Heart right ventricle (tissue), 16 donors: ENCODE results near the gene RBM20. TPM values are rescaled to one million over a fixed set of nuclear protein-coding genes. Genes with fewer than 3 reads are reported as not detected.
A peak's percentile ranks its signal among the peaks of the same experiment; 100 is the strongest.

ENCODE experiments used
- ATAC-seq, 8 donors: fragments of 200-7000 bp; cut with Tn5 transposase; one replicate each; pipeline ENCODE4 v1.9.1; 2020; ENCODE audit warnings: mild to moderate bottlenecking in 8 of 8, moderate library complexity in 8 of 8, moderate number of reproducible peaks in 1 of 8
- DNase-seq, 2 donors: peaks; one replicate each; pipeline ENCODE4 v3.0.0-alpha.2; 2020
- H3K27ac ChIP-seq, 10 donors: fragments of 200-600 bp; sonication (generic) in 2 of 10; one replicate each; pipeline versions ENCODE4 v1.5.0 to v1.8.0; 2020 to 2022; ENCODE audit warnings: mild to moderate bottlenecking in 3 of 10
- H3K27me3 ChIP-seq, 7 donors: fragments of 200-600 bp; one replicate each; pipeline ENCODE4 v1.8.0; 2021 to 2022; ENCODE audit warnings: mild to moderate bottlenecking in 2 of 7
- H3K36me3 ChIP-seq, 9 donors: fragments of 200-600 bp; sonication (generic) in 1 of 9; one replicate each; pipeline versions ENCODE4 v1.5.0 to v1.8.0; 2020 to 2022; ENCODE audit warnings: mild to moderate bottlenecking in 2 of 9
- H3K4me1 ChIP-seq, 9 donors: fragments of 200-600 bp; sonication (generic) in 1 of 9; one replicate each; pipeline versions ENCODE4 v1.5.0 to v1.8.0; 2020 to 2022; ENCODE audit warnings: mild to moderate bottlenecking in 4 of 9
- H3K4me3 ChIP-seq, 10 donors: fragments of 200-600 bp; sonication (generic) in 2 of 10; one replicate each; pipeline versions ENCODE4 v1.5.0 to v1.8.0; 2020 to 2022; ENCODE audit warnings: mild to moderate bottlenecking in 7 of 10, moderate library complexity in 2 of 10
- H3K9me3 ChIP-seq, 11 donors: fragments of 200-600 bp in 10 of 11; sonication (generic) in 2 of 11; one replicate each; pipeline versions ENCODE4 v1.5.0 to v1.8.0; 2013 to 2022; ENCODE audit warnings: mild to moderate bottlenecking in 2 of 11, control low read depth in 1 of 11, moderate library complexity in 1 of 11
- CTCF ChIP-seq, 9 donors: fragments of 200-600 bp; sonication (generic) in 2 of 9; IDR thresholded peaks; one replicate each; pipeline versions ENCODE4 v1.5.0 to v1.8.0; 2021 to 2022; ENCODE audit warnings: antibody characterized with exemption in 9 of 9, mild to moderate bottlenecking in 5 of 9, moderate library complexity in 1 of 9
- WGBS, 2 donors: extraction: QIAGEN DNeasy Blood & Tissue Kit; methylation state at CpG; one replicate each; pipeline ENCODE4 v1.1.7; 2013; ENCODE audit warnings: inconsistent platforms in 1 of 2; 5-methylcytosine and 5-hydroxymethylcytosine counted together
- intact Hi-C, 10 donors: fragments of 100-400 bp; cut with DNase I; formaldehyde crosslinking; loops; one replicate each; pipeline versions ENCODE4 v1.11.1 to v1.14.2; 2022
- polyA plus RNA-seq, 2 donors: library from polyadenylated mRNA; stranded (reverse); fragments of 200-250 nt; gene quantifications; one replicate each; pipeline ENCODE4 v1.2.3, GENCODE V29; 2013
- total RNA-seq, 10 donors: library from RNA; stranded (reverse); fragmentation: NEBNext Ultra II Directional in 3 of 10; extraction: Animal tissue kit (Norgen Biotek cat#: 25700) in 3 of 10; gene quantifications; one replicate each; pipeline versions ENCODE4 v1.2.1 to v1.2.4, GENCODE V29; 2021 to 2023
- donor health status: Arrhythmogenic right ventricular cardiomyopathy.
- donor health status: ischemic (EF 13 %, LVEDD 7.1; RV severe dilation, severe dysfunction).
- donor health status: healthy with polysubstance abuse.
- donor health status: DM: no; HTN: yes; CAD: no.
- donor health status: DM: no; HTN: no; CAD: no.
- donor health status: ischemic (EF 25% LVEDD 6.9; RV normal size, moderate dysfunction).
- donor health status: ischemic (EF 25% LVEDD 5.7; RV mildly dilated, moderate dysfunction).
- donor health status: healthy.
- donor health status: DM: yes; HTN: yes; CAD: no.
- donor health status: Ischemic cardiomyopathy.
- donor health status: ischemic (EF 35%, LVEDD 5.7; RV mildly dilated, moderate dysfunction).
- donor health status: nonischemic (EF 11% LVEDD 7.7; RV severe dilation, severe dysfunction).
- donor health status: DM: yes; HTN: yes; CAD: no.
- donor health status: PGD.
- donor health status: ischemic (EF 29% LVEDD 5.4; RV normal size, mild dysfunction).
- donor health status: nonischemic (EF 23%, LVEDD 6.1; RV moderate dilation, normal function).

The RBM20 gene
- total and polyA plus RNA-seq, 12 donors, result 10.1 to 186 (median 134) TPM

DNA sequence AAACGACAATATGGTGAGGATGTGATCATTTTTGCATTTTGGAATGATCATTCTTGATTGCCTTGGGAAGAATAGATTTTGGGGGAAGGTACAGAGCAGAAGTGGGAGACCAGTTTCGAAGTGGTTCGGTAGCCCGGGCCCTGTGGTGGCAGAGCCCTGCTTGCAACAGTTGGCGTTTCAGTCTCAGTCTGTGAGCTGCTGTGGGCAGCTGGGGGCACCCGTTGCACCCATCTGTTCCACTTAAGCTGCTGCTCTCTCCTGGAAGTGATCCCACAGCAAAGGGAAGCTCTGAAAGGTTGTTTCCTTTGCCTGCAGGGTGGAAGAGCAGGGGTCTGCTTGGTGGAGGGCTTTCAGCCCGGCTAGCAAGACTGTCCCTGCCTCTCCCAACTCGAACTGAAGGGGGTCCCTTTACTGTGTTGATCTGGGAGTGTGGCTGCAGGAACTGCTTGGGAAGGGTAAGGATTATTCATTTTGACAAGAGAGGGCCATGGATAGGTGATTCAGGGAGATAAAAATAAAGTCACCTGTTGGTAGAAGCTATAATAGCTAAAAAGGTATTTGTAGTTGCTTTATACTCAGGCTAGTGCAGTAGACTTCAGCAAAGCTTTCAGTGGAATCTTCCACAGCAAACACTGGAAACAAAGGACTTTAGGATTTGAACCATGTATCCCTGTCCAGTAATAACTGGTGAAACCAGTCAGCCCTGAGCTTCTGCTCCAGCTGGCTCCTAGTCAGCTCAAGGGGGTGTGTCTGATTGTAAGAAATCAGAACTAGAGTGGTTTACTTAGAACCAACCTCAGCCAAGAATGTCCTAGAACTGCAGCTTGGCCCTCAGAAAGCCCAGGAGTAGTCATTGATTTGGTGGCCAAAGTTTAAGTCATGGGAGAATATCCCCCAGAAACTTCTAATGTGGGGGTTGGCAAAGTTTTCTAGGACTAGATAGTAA lies 174.4 kb downstream of the RBM20 start:
- ATAC-seq, result no peak
- Histone ChIP-seq H3K27ac (peak overlapping the region; percentile 4 to 90 (median 72)), H3K9me3 (no peaks in the 10 kb centered on the region), H3K4me1 (peaks cover 43 to 98% (median 79%) of the 10 kb centered on the region in 9 donors), H3K36me3 (peaks cover 0 to 23% (median 0%) of the 10 kb centered on the region in 9 donors), H3K27me3 (no peaks in the 10 kb centered on the region), H3K4me3 (no peak overlapping the region)
- no peak for TF ChIP-seq CTCF (IDR thresholded peaks at IDR 0.05)
- intact Hi-C loops, result no loop called here
- WGBS, 2 donors, result 69 to 75% methylated on average over 8 of the region's 8 CpGs
- no peak for DNase-seq

- DNase-seq, result peak; percentile 52 to 78
- Histone ChIP-seq H3K36me3 (peaks cover 0 to 21% (median 0%) of the 10 kb centered on the region in 9 donors), H3K27ac (peak overlapping the region; percentile 40 to 90 (median 80)), H3K4me3 (no peak overlapping the region), H3K4me1 (peaks cover 36 to 95% (median 78%) of the 10 kb centered on the region in 9 donors), H3K9me3 (no peaks in the 10 kb centered on the region), H3K27me3 (no peaks in the 10 kb centered on the region)
- intact Hi-C loops, result loop anchor here in 4 of 10 donors (5.0 to 10.0 kb wide), 2 partner anchors 52 to 54 kb away; partner anchors contain the start of gene PDCD4 (in 4 of the 4)
- no peak for TF ChIP-seq CTCF (IDR thresholded peaks at IDR 0.05)
- WGBS, 2 donors, result 12 to 17% methylated on average over 8 of the region's 8 CpGs
- ATAC-seq, result peak; percentile 52 to 77 (median 70)
These were observed 176.2 kb downstream of the RBM20 start for GRCh38 chr10:110820321-110820814.

DNA sequence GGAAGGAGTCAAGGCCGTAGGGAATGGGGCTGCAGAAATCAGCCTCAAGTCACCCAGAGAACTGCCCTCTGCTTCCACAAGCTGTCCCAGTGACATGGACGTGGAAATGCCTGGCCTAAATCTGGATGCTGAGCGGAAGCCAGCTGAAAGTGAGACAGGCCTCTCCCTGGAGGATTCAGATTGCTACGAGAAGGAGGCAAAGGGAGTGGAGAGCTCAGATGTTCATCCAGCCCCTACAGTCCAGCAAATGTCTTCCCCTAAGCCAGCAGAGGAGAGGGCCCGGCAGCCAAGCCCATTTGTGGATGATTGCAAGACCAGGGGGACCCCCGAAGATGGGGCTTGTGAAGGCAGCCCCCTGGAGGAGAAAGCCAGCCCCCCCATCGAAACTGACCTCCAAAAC lies 177.4 kb downstream of the RBM20 start:
- intact Hi-C loops, result loop anchor here in 4 of 10 donors (5.0 to 10.0 kb wide), 2 partner anchors 51 to 53 kb away; partner anchors contain the start of gene PDCD4 (in 4 of the 4)
- no peaks in the 10 kb centered on the region for H3K9me3 ChIP-seq
- DNase-seq, result peak; percentile 46 to 69
- no peak for TF ChIP-seq CTCF (IDR thresholded peaks at IDR 0.05)
- 32 to 40% methylated on average over 7 of the region's 7 CpGs for WGBS, 2 donors
- peaks cover 0 to 26% (median 0%) of the 10 kb centered on the region in 9 donors for H3K36me3 ChIP-seq
- H3K27me3 ChIP-seq, result no peaks in the 10 kb centered on the region
- H3K4me1 ChIP-seq, result peaks cover 36 to 96% (median 70%) of the 10 kb centered on the region in 9 donors
- peak overlapping the region in 1 of 10 donors; percentile 7 for H3K4me3 ChIP-seq
- peak; percentile 49 to 82 (median 64) for ATAC-seq
- peak overlapping the region; percentile 40 to 90 (median 80) for H3K27ac ChIP-seq

DNA sequence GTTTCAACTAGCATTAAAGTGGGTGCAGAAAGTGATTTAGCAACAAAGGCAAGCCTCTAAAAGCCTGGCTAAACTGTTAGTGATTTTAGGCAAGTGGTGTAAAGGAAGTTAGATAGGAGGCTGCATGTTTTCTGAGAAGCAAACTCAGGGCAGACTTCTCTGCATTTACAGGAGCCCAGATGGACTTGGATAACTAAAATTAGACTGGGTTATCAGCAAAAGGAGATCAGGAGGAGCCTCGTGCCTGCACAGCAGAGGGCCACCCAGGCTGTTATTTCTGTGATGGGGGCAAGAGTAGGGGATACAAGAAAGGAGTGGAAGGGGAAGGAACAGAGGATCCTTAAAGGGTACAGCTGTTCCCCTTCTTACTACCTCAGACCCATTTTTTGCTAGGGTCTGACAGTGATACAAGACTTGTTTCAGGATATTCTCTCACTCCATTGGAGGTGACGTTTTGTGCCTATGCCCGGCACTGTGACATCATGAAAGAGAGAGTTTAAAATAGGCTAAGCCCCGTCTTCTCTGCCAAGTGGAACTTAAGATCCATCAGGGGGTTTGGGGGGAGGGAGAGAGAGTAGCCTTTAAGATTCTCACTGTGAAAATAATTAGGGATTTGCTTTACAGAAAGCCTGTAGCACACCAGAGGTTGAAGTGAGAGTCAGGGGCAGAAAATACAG lies 178.0 kb downstream of the RBM20 start:
- DNase-seq (no peak), ATAC-seq (peak; percentile 4 to 59 (median 46))
- WGBS, 2 donors, result 28 to 32% methylated on average over 4 of the region's 4 CpGs
- peaks cover 36 to 95% (median 63%) of the 10 kb centered on the region in 9 donors for H3K4me1 ChIP-seq
- peaks cover 0 to 29% (median 0%) of the 10 kb centered on the region in 9 donors for H3K36me3 ChIP-seq
- H3K27ac ChIP-seq, result peak overlapping the region; percentile 40 to 90 (median 80)
- no peaks in the 10 kb centered on the region for H3K27me3 ChIP-seq
- no peak for TF ChIP-seq CTCF (IDR thresholded peaks at IDR 0.05)
- intact Hi-C loops, result loop anchor here in 4 of 10 donors (5.0 to 10.0 kb wide), 2 partner anchors 50 to 53 kb away; partner anchors contain the start of gene PDCD4 (in 4 of the 4)
- peak overlapping the region in 1 of 10 donors; percentile 7 for H3K4me3 ChIP-seq
- H3K9me3 ChIP-seq, result no peaks in the 10 kb centered on the region
